GM23338 (cell line): ENCODE results near the gene TIMM13. TPM values are rescaled to one million over a fixed set of nuclear protein-coding genes. Genes with fewer than 3 reads are reported as not detected.

Experiments
- ATAC-seq: fragments of 200-7000 bp; cut with Tn5 transposase; 3 replicates; pipeline ENCODE4 v1.9.1; 2020
- DNase-seq: peaks from one replicate; pipeline ENCODE4 v3.0.0-alpha.2; 2015; ENCODE audit warnings: low spot score
- H2AFZ ChIP-seq: fragments of 200-600 bp; sonication (generic); 2 replicates; pipeline ENCODE4 v1.8.0; 2016; ENCODE audit warnings: antibody characterized with exemption, mild to moderate bottlenecking, moderate library complexity
- H3F3A ChIP-seq: fragments of 200-600 bp; sonication (generic); replicated peaks from 2 replicates; pipeline ENCODE4 v1.8.0; 2017; ENCODE audit warnings: antibody characterized with exemption, mixed run types, low read depth
- H3K27ac ChIP-seq: fragments of 200-600 bp; sonication (generic); 2 replicates; pipeline ENCODE4 v1.6.1; 2016; ENCODE audit warnings: low read depth
- H3K27me3 ChIP-seq: fragments of 200-600 bp; sonication (generic); 2 replicates; pipeline ENCODE4 v1.8.0; 2016; ENCODE audit warnings: mild to moderate bottlenecking, mixed run types, moderate library complexity; ENCODE audit not compliant: insufficient read depth
- H3K36me3 ChIP-seq: fragments of 200-600 bp; sonication (generic); 2 replicates; pipeline ENCODE4 v1.8.0; 2016; ENCODE audit warnings: mild to moderate bottlenecking; ENCODE audit not compliant: insufficient read depth
- H3K4me1 ChIP-seq: fragments of 200-600 bp; sonication (generic); 2 replicates; pipeline ENCODE4 v1.8.0; 2016; ENCODE audit warnings: mild to moderate bottlenecking, moderate library complexity; ENCODE audit not compliant: insufficient read depth
- H3K4me2 ChIP-seq: fragments of 200-600 bp; sonication (generic); 2 replicates; pipeline ENCODE4 v1.7.1; 2017; ENCODE audit warnings: mixed run types
- H3K4me3 ChIP-seq: fragments of 200-600 bp; sonication (generic); 2 replicates; pipeline ENCODE4 v1.6.1; 2016; ENCODE audit warnings: mixed run types
- H3K79me2 ChIP-seq: fragments of 200-600 bp; sonication (generic); replicated peaks from 2 replicates; pipeline ENCODE4 v1.8.0; 2017; ENCODE audit warnings: mild to moderate bottlenecking; ENCODE audit not compliant: insufficient read depth
- H3K9me2 ChIP-seq: fragments of 200-600 bp; sonication (generic); 2 replicates; pipeline ENCODE4 v1.8.0; 2017; ENCODE audit not compliant: insufficient read depth
- H4K20me1 ChIP-seq: fragments of 200-600 bp; sonication (generic); replicated peaks from 2 replicates; pipeline ENCODE4 v1.8.0; 2017; ENCODE audit warnings: mild to moderate bottlenecking; ENCODE audit not compliant: insufficient read depth
- H3K27ac Mint-ChIP-seq: 2 replicates; pipeline ENCODE4 v1.8.0; 2020; ENCODE audit warnings: inconsistent platforms, mild to moderate bottlenecking, moderate library complexity, mixed read lengths
- H3K27me3 Mint-ChIP-seq: 3 replicates; pipeline ENCODE4 v1.8.0; 2022; ENCODE audit warnings: low read depth, mild to moderate bottlenecking, moderate library complexity, mixed read lengths, inconsistent platforms; ENCODE audit not compliant: insufficient read depth, poor library complexity
- H3K36me3 Mint-ChIP-seq: 3 replicates; pipeline ENCODE4 v1.8.0; 2021; ENCODE audit warnings: low read depth, mild to moderate bottlenecking, inconsistent platforms, moderate library complexity, mixed read lengths
- H3K4me1 Mint-ChIP-seq: 3 replicates; pipeline ENCODE4 v1.8.0; 2020; ENCODE audit warnings: mild to moderate bottlenecking, inconsistent platforms, mixed read lengths
- H3K4me3 Mint-ChIP-seq: 3 replicates; pipeline ENCODE4 v1.8.0; 2021; ENCODE audit warnings: moderate library complexity, mild to moderate bottlenecking, inconsistent platforms, mixed read lengths
- H3K9me3 Mint-ChIP-seq: 3 replicates; pipeline ENCODE4 v1.8.0; 2020; ENCODE audit warnings: moderate library complexity, mild to moderate bottlenecking, inconsistent platforms, mixed read lengths
- CREB1 ChIP-seq: fragments of 250-450 bp; sonication (Bioruptor Pico); IDR thresholded peaks from 2 replicates; pipeline ENCODE4 v1.5.0; 2020; ENCODE audit warnings: low read depth, mild to moderate bottlenecking, moderate library complexity
- CTCF ChIP-seq, 2 experiments: fragments of 200-600 bp in 1 of 2; sonication (generic) in 1 of 2; conservative IDR thresholded peaks; 2 replicates each; pipeline versions ENCODE4 v1.5.1 to v1.6.1; 2016 to 2017; ENCODE audit warnings: antibody characterized with exemption in 2 of 2, low read depth in 2 of 2, mild to moderate bottlenecking in 2 of 2, moderate library complexity in 1 of 2
- ETS1 ChIP-seq: IDR thresholded peaks from 2 replicates; pipeline ENCODE4 v1.6.1; 2016; ENCODE audit warnings: antibody characterized with exemption
- EZH2 ChIP-seq: fragments of 200-600 bp; sonication (generic); IDR thresholded peaks from one replicate; pipeline ENCODE4 v1.8.0; 2017; ENCODE audit warnings: antibody characterized with exemption, mild to moderate bottlenecking, low read depth; ENCODE audit not compliant: unreplicated experiment
- EZH2phosphoT487 ChIP-seq: fragments of 200-600 bp; sonication (generic); IDR thresholded peaks from one replicate; pipeline ENCODE4 v1.8.1; 2018; ENCODE audit warnings: antibody characterized with exemption; ENCODE audit not compliant: unreplicated experiment
- JUNB ChIP-seq: IDR thresholded peaks from one replicate; pipeline ENCODE4 v1.6.1; 2016; ENCODE audit warnings: antibody characterized with exemption; ENCODE audit not compliant: unreplicated experiment
- NANOG ChIP-seq: IDR thresholded peaks from 2 replicates; pipeline ENCODE4 v1.6.1; 2016; ENCODE audit warnings: antibody characterized with exemption, borderline replicate concordance
- POLR2AphosphoS5 ChIP-seq: IDR thresholded peaks from 2 replicates; pipeline ENCODE4 v1.6.1; 2016; ENCODE audit warnings: antibody characterized with exemption, low read depth
- REST ChIP-seq: IDR thresholded peaks from one replicate; pipeline ENCODE4 v1.6.1; 2018; ENCODE audit warnings: antibody characterized with exemption; ENCODE audit not compliant: unreplicated experiment
- STAT1 ChIP-seq: IDR thresholded peaks from one replicate; pipeline ENCODE4 v1.6.1; 2016; ENCODE audit warnings: antibody characterized with exemption; ENCODE audit not compliant: unreplicated experiment
- ZNF114 ChIP-seq: fragments of 250-450 bp; sonication (Bioruptor Pico); IDR thresholded peaks from 2 replicates; pipeline ENCODE4 v1.5.0; 2020; ENCODE audit warnings: mild to moderate bottlenecking, moderate library complexity
- ZNF331 ChIP-seq: fragments of 250-450 bp; sonication (Bioruptor Pico); IDR thresholded peaks from 2 replicates; pipeline ENCODE4 v1.5.0; 2020; ENCODE audit warnings: low read depth, mild to moderate bottlenecking, moderate library complexity
- polyA plus RNA-seq: library from polyadenylated mRNA; unstranded; fragments of >200 nt; fragmentation: Nextera tagmentation; extraction: Ambion mirVana; gene quantifications from 2 replicates; pipeline ENCODE4 v1.2.1, GENCODE V29; 2016
- total RNA-seq: library from RNA; depleted of rRNA; stranded (reverse); fragments of >200 nt; shearing (Covaris generic); gene quantifications from 2 replicates; pipeline ENCODE4 v1.2.3, GENCODE V29; 2014

The TIMM13 gene
- total and polyA plus RNA-seq, 2 experiments from 2014 or later: 140 to 347 TPM

- TF ChIP-seq JUNB (no peak), CREB1 (CRISPR knock-in tag) (no peak), REST (no peak), NANOG (no peak), ETS1 (no peak), CTCF (conservative IDR thresholded peaks at IDR 0.05; ENCODE audit: low read depth in 2 of 2) (no peak), EZH2 (no peak), POLR2AphosphoS5 (no peak), STAT1 (no peak)
Observed at GRCh38 chr19:2413159-2413558, 14.2 kb downstream of the TIMM13 start (continued).

- Histone ChIP-seq H3K4me2 (no peak overlapping the region), H3K4me3 (no peak overlapping the region), H3K36me3 (no peaks in the 10 kb centered on the region), H3K79me2 (no peaks in the 10 kb centered on the region), H3K9me2 (no peaks in the 10 kb centered on the region), H2AFZ (no peak overlapping the region), H3F3A (no peaks in the 10 kb centered on the region), H4K20me1 (no peaks in the 10 kb centered on the region), H3K27ac (no peak overlapping the region), H3K27me3 (no peaks in the 10 kb centered on the region), H3K4me1 (no peaks in the 10 kb centered on the region)
- H3K36me3 Mint-ChIP-seq: no peaks in the 10 kb centered on the region
- peaks cover 5% of the 10 kb centered on the region for H3K9me3 Mint-ChIP-seq
- no peak overlapping the region for H3K27ac Mint-ChIP-seq
- peaks cover 8% of the 10 kb centered on the region for H3K27me3 Mint-ChIP-seq
- TF ChIP-seq EZH2phosphoT487 (no peak), STAT1 (no peak), ZNF114 (CRISPR knock-in tag) (no peak), NANOG (no peak), CREB1 (CRISPR knock-in tag) (no peak), REST (no peak), ETS1 (no peak), CTCF (conservative IDR thresholded peaks at IDR 0.05; ENCODE audit: low read depth in 2 of 2) (no peak), EZH2 (no peak), ZNF331 (no peak)
- H3K4me1 Mint-ChIP-seq: no peaks in the 10 kb centered on the region
- no peak overlapping the region for H3K4me3 Mint-ChIP-seq
- ATAC-seq (no peak), DNase-seq (no peak)
Observed at GRCh38 chr19:2412449-2412848, 14.9 kb downstream of the TIMM13 start.
